Fibroblast of skin of left biceps (primary cell): ENCODE data around the gene CYP27C1.
"Not testable (repeated sequence)": the region's sequence is repeated elsewhere in the genome, so short reads cannot be mapped to it uniquely, and the experiment has no call there.

Source experiments
- DNase-seq, 2 experiments: peaks; one replicate each; pipeline ENCODE4 v3.0.0-alpha.2; 2013; ENCODE audit warnings: low read depth in 2 of 2

CYP27C1 gene

GRCh38 chr2:127225186-127225960, 5.3 kb upstream of the CYP27C1 start:
- peak in 1 of 2 experiments; percentile 20 for DNase-seq

GRCh38 chr2:127224135-127224534, 4.0 kb upstream of the CYP27C1 start:
- not testable (repeated sequence) for DNase-seq

- no peak for DNase-seq
Observed at GRCh38 chr2:127220768-127221527, 849 bp upstream of the CYP27C1 start.

- DNase-seq: no peak
Observed at GRCh38 chr2:127219171-127220070, 678 bp downstream of the CYP27C1 start.

GRCh38 chr2:127218812-127219170, 1.3 kb downstream of the CYP27C1 start:
- no peak for DNase-seq

GRCh38 chr2:127217470-127218325, 2.4 kb downstream of the CYP27C1 start:
- no peak for DNase-seq

GRCh38 chr2:127216593-127216992, 3.5 kb downstream of the CYP27C1 start:
- no peak for DNase-seq

GRCh38 chr2:127216095-127216494, 4.0 kb downstream of the CYP27C1 start:
- DNase-seq: peak in 1 of 2 experiments; percentile 35

- not testable (repeated sequence) for DNase-seq
Observed at GRCh38 chr2:127214201-127214600, 5.9 kb downstream of the CYP27C1 start.

GRCh38 chr2:127208313-127208712, 11.8 kb downstream of the CYP27C1 start:
- no peak for DNase-seq

GRCh38 chr2:127205218-127206125, 14.6 kb downstream of the CYP27C1 start:
- DNase-seq: no peak

- no peak for DNase-seq
Observed at GRCh38 chr2:127201452-127201851, 18.6 kb downstream of the CYP27C1 start.

- no peak for DNase-seq
Observed at GRCh38 chr2:127200962-127201361, 19.1 kb downstream of the CYP27C1 start.

GRCh38 chr2:127199223-127199622, 20.9 kb downstream of the CYP27C1 start:
- DNase-seq: no peak

GRCh38 chr2:127197475-127198385, 22.4 kb downstream of the CYP27C1 start:
- no peak for DNase-seq

GRCh38 chr2:127196998-127197397, 23.1 kb downstream of the CYP27C1 start:
- DNase-seq: no peak

- no peak for DNase-seq
Observed at GRCh38 chr2:127196549-127196948, 23.6 kb downstream of the CYP27C1 start.

GRCh38 chr2:127195140-127196074, 24.7 kb downstream of the CYP27C1 start:
- no peak for DNase-seq
